Lung (tissue), 16 donors: ENCODE data around the gene SSR3. TPM values are rescaled to one million over a fixed set of nuclear protein-coding genes. Genes with fewer than 3 reads are reported as not detected.

Source experiments
- ATAC-seq: fragments of 200-7000 bp; cut with Tn5 transposase; one replicate; pipeline ENCODE4 v1.9.1; 2020; ENCODE audit warnings: moderate number of reproducible peaks; ENCODE audit not compliant: insufficient read depth, low FRiP score
- DNase-seq, 3 donors: peaks; one replicate each; pipeline ENCODE4 v3.0.0-alpha.2; 2013 to 2017
- H3K27ac ChIP-seq, 2 donors: one replicate each; pipeline ENCODE4 v1.5.1; 2013; ENCODE audit warnings: mild to moderate bottlenecking in 2 of 2, moderate library complexity in 2 of 2, control low read depth in 1 of 2, inconsistent platforms in 1 of 2, low read depth in 1 of 2, low read length in 1 of 2
- H3K27me3 ChIP-seq, 3 donors: one replicate each; pipeline ENCODE4 v1.5.1; 2013; ENCODE audit warnings: low read length in 2 of 3; ENCODE audit not compliant: control insufficient read depth in 3 of 3, insufficient read depth in 3 of 3
- H3K36me3 ChIP-seq, 4 donors: one replicate each; pipeline ENCODE4 v1.5.1; 2013; ENCODE audit warnings: low read length in 4 of 4, mild to moderate bottlenecking in 1 of 4, moderate library complexity in 1 of 4; ENCODE audit not compliant: control insufficient read depth in 4 of 4, insufficient read depth in 4 of 4
- H3K4me1 ChIP-seq, 5 donors: one replicate each; pipeline ENCODE4 v1.5.1; 2013; ENCODE audit warnings: low read length in 5 of 5, mild to moderate bottlenecking in 2 of 5, moderate library complexity in 1 of 5; ENCODE audit not compliant: control insufficient read depth in 5 of 5, insufficient read depth in 5 of 5
- H3K4me3 ChIP-seq: one replicate; pipeline ENCODE4 v1.5.1; 2013; ENCODE audit warnings: mild to moderate bottlenecking, control low read depth, moderate library complexity
- H3K9ac ChIP-seq, 2 donors: one replicate each; pipeline ENCODE4 v1.5.1; 2013; ENCODE audit warnings: low read length in 2 of 2, control low read depth in 1 of 2; ENCODE audit not compliant: insufficient read depth in 1 of 2
- H3K9me3 ChIP-seq, 4 donors: one replicate each; pipeline ENCODE4 v1.5.1; 2013; ENCODE audit warnings: low read length in 3 of 4, mild to moderate bottlenecking in 1 of 4, moderate library complexity in 1 of 4; ENCODE audit not compliant: control insufficient read depth in 4 of 4, insufficient read depth in 3 of 4
- WGBS, 2 donors: extraction: QIAGEN DNeasy Blood & Tissue Kit; methylation state at CpG; one replicate each; pipeline ENCODE4 v1.1.7; 2013; 5-methylcytosine and 5-hydroxymethylcytosine counted together
- long read RNA-seq, 5 donors: transcript quantifications; one replicate each; lab custom pipeline, GENCODE V29; 2026
- polyA plus RNA-seq, 2 donors: library from polyadenylated mRNA; stranded (reverse); fragments of 200-250 nt; gene quantifications; one replicate each; pipeline ENCODE4 v1.2.1, GENCODE V29; 2013
- total RNA-seq, 2 donors: library from RNA; depleted of rRNA in 1 of 2; stranded (reverse); fragments of >200 nt in 1 of 2; gene quantifications; one replicate each; pipeline ENCODE4 v1.2.1, GENCODE V29; 2014 to 2021
- TF ChIP-seq, protein P1 (sequence below): IDR thresholded peaks from 2 replicates; pipeline ENCODE4 v1.5.1; 2012; ENCODE audit warnings: mild to moderate bottlenecking; ENCODE audit errors: control extremely low read depth, extremely low read depth
- donor health status: control.
- donor health status: control.
- donor health status: Bipolar disorder and iron deficiency.
- donor health status: healthy.
- donor health status: DM: yes; HTN: yes; CAD: no.

SSR3 gene
- total RNA-seq (100 to 1,000 TPM in 1 of 2 donors, 10 to 100 TPM in 1; 83.7 to 209 TPM), polyA plus RNA-seq (100 to 1,000 TPM; 177 to 200 TPM)
- long read RNA-seq, donor 1, transcript SSR3-201 (5 exons, 3,716 nt): major isoform, 60 of 72 reads
- long read RNA-seq, donor 1, partial matches to known transcripts: 0 of 72 reads
- long read RNA-seq, donor 1, other reads (novel, unspliced or antisense): 5 of 72 reads
- long read RNA-seq, donor 2, transcript SSR3-201 (5 exons, 3,716 nt): major isoform, 30 of 35 reads
- long read RNA-seq, donor 2, partial matches to known transcripts: 0 of 35 reads
- long read RNA-seq, donor 2, other reads (novel, unspliced or antisense): 0 of 35 reads
- long read RNA-seq, donor 3, transcript SSR3-201 (5 exons, 3,716 nt): major isoform, 36 of 37 reads
- long read RNA-seq, donor 3, partial matches to known transcripts: 0 of 37 reads
- long read RNA-seq, donor 3, other reads (novel, unspliced or antisense): 0 of 37 reads
- long read RNA-seq, donor 4, transcript SSR3-201 (5 exons, 3,716 nt): major isoform, 36 of 38 reads
- long read RNA-seq, donor 4, partial matches to known transcripts: 0 of 38 reads
- long read RNA-seq, donor 4, other reads (novel, unspliced or antisense): 0 of 38 reads
- long read RNA-seq, donor 5, transcript SSR3-201 (5 exons, 3,716 nt): major isoform, 65 of 96 reads
- long read RNA-seq, donor 5, partial matches to known transcripts: 24 of 96 reads
- long read RNA-seq, donor 5, other reads (novel, unspliced or antisense): 0 of 96 reads

GRCh38 chr3:156554842-156555687 is at the start of gene SSR3:
TSS of gene SSR3 (minus strand) at chr3:156555117. CDS start at chr3:156555089, 28 bp downstream.
- Histone ChIP-seq H3K27ac (peak within 1 kb of the TSS; percentile 95 to 96), H3K36me3 (peaks cover 2 to 11% (median 8%) of the 10 kb centered on the region in 4 donors), H3K4me1 (peaks cover 0 to 24% (median 9%) of the 10 kb centered on the region in 5 donors), H3K9ac (peak within 1 kb of the TSS; percentile 78 to 87), H3K9me3 (no peaks in the 10 kb centered on the region), H3K4me3 (peak within 1 kb of the TSS; percentile 94), H3K27me3 (no peaks in the 10 kb centered on the region)
- ATAC-seq (peak; percentile 98), DNase-seq (peak; percentile 99)
- TF ChIP-seq, protein P1, sequence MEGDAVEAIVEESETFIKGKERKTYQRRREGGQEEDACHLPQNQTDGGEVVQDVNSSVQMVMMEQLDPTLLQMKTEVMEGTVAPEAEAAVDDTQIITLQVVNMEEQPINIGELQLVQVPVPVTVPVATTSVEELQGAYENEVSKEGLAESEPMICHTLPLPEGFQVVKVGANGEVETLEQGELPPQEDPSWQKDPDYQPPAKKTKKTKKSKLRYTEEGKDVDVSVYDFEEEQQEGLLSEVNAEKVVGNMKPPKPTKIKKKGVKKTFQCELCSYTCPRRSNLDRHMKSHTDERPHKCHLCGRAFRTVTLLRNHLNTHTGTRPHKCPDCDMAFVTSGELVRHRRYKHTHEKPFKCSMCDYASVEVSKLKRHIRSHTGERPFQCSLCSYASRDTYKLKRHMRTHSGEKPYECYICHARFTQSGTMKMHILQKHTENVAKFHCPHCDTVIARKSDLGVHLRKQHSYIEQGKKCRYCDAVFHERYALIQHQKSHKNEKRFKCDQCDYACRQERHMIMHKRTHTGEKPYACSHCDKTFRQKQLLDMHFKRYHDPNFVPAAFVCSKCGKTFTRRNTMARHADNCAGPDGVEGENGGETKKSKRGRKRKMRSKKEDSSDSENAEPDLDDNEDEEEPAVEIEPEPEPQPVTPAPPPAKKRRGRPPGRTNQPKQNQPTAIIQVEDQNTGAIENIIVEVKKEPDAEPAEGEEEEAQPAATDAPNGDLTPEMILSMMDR: no peak
- 3 to 4% methylated on average over 60 of the region's 60 CpGs for WGBS, 2 donors

DNA sequence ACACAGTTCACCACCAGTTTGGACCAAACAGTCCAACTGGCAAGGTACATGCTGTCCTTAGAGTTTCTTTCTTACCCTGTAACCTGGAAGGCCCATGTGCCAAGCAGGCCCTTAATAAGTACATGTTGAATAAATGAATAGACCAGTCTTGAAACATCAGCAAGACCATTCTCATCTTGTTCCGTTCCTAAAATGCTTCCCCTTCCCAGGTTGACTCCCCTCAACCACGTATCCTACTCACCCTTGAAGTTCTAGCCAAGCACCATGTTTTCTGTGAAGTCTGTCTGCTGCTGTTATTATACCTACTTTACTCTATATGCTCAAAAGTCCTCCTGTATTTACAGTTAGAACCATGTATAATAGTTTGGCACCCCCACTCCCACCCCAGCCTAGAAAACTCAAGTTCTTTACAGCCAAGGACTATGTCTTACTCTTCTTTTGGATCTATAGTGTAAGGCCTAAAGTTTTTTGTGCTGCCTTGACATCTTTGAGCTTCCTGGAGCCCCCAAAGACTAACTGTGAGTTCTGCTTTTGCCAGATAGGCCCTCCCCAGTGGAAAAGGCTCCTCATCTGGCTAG is 49.2 kb upstream of the SSR3 start:
- Histone ChIP-seq H3K36me3 (no peaks in the 10 kb centered on the region), H3K9ac (no peak overlapping the region), H3K27me3 (no peaks in the 10 kb centered on the region), H3K9me3 (no peaks in the 10 kb centered on the region), H3K4me3 (no peak overlapping the region), H3K27ac (no peak overlapping the region), H3K4me1 (peaks cover 0 to 12% (median 0%) of the 10 kb centered on the region in 5 donors)
- ATAC-seq (no peak), DNase-seq (no peak)
- TF ChIP-seq, protein P1: no peak
- WGBS, 2 donors: 93 to 98% methylated on average over 2 of the region's 2 CpGs

DNA sequence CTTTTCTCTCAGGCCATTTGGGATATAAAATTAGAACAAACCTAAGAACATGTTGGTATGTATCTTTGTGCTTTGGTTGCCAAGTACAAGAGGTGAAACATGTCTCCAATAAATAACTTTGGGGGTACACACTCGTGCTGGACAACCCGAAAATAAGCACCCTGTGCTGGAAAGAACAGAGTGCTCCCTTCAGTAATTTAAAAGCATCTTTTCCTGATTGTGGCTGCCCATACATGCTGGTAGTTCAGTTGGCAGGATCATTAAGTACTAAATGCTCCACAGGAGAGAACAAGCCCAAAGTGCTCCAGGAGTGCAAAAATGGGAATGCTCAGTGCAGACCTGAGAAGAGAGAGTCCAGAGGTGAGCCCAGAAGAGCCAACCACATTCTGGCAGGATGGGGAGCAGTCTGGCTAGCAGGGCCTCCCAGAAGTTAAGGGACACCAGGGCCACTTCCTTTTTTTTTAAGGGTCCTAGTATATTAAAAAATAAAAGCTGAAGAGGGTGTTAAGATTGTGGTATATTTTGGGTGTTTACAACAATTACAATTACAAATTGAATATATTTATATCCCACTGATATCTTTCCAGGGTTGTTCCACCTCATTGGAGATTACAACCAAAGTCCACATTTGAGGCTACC is 48.6 kb upstream of the SSR3 start:
- DNase-seq: no peak
- TF ChIP-seq, protein P1: no peak
- H3K36me3 ChIP-seq: no peaks in the 10 kb centered on the region
- no peaks in the 10 kb centered on the region for H3K27me3 ChIP-seq
- peaks cover 0 to 12% (median 0%) of the 10 kb centered on the region in 5 donors for H3K4me1 ChIP-seq
- no peaks in the 10 kb centered on the region for H3K9me3 ChIP-seq
- no peak for ATAC-seq
- H3K9ac ChIP-seq: no peak overlapping the region
- no peak overlapping the region for H3K4me3 ChIP-seq
- WGBS, 2 donors: 87 to 91% methylated on average over 2 of the region's 2 CpGs
- H3K27ac ChIP-seq: no peak overlapping the region
